HG03175 (cell line): Measurements from ENCODE around the gene SNRNP25.
A peak's percentile ranks its signal among the peaks of the same experiment; 100 is the strongest.
"Not testable (repeated sequence)": the region's sequence is repeated elsewhere in the genome, so short reads cannot be mapped to it uniquely, and the experiment has no call there.

ENCODE experiments used
- ATAC-seq: cut with Tn5 transposase; IDR thresholded peaks from one replicate; pipeline ENCODE4 v1.9.1; 2021; ENCODE audit warnings: mild to moderate bottlenecking, moderate library complexity; ENCODE audit not compliant: unreplicated experiment

Gene SNRNP25

DNA sequence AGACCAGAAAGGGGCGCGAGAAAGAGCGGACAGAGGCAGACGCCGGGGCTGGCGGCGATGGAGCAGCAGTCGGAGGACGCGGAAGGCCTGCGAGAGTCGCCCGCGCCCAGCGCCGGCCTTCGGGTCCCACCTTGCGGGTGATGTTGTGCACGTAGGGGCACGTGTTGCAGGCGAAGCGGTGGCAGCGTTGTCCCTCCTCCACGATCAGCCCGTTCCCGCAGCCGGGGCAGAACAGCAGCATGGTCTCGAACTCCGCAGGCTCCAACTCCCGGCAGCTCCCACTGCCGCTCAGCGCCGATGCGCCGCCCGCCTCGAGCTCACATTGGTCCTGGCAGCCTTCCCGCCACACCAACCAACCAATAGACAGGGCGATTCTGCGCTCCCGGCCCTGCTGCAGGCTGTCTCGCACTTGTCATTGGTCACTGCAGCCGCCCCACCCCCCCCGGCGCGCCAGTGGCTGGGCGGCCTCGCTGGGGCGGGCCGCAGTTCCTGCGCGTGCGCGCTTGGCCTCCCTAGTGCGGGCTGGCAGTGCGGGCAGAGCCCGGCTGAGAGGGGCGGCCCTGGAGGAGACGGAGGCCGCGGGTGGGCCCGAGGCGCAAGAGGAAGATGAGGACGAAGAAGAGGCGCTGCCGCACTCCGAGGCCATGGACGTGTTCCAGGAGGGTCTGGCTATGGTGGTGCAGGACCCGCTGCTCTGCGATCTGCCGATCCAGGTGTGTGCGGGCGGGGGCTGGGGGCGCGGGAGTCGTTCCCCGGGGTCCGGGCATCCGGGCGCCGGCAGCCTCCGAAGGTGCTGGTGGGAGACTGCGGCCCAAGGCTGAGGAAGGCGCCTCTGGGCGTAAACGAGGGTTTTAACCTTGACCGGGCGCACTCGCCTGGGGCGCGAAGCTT lies at the start of gene SNRNP25, which contains the start of gene POLR3K:
TSS of gene SNRNP25 (plus strand) at position 483 of the 891 bp plus-strand sequence. CDS start at position 672, 189 bp downstream.
TSS of gene POLR3K (minus strand) at position 263 of the 891 bp plus-strand sequence. CDS start at position 241, 22 bp downstream.
- ATAC-seq, result peak; percentile 91

- ATAC-seq, result no peak
These were observed 43.5 kb upstream of the SNRNP25 start for GRCh38 chr16:9903-10665.

GRCh38 chr16:10772-11171 lies 42.9 kb upstream of the SNRNP25 start:
- ATAC-seq, result not testable (repeated sequence)

- not testable (repeated sequence) for ATAC-seq
These were observed 36.4 kb upstream of the SNRNP25 start for GRCh38 chr16:17062-17765.

- not testable (repeated sequence) for ATAC-seq
These were observed 32.7 kb upstream of the SNRNP25 start for GRCh38 chr16:20886-21285.

- ATAC-seq, result not testable (repeated sequence)
These were observed 29.5 kb upstream of the SNRNP25 start for GRCh38 chr16:24151-24550.

DNA sequence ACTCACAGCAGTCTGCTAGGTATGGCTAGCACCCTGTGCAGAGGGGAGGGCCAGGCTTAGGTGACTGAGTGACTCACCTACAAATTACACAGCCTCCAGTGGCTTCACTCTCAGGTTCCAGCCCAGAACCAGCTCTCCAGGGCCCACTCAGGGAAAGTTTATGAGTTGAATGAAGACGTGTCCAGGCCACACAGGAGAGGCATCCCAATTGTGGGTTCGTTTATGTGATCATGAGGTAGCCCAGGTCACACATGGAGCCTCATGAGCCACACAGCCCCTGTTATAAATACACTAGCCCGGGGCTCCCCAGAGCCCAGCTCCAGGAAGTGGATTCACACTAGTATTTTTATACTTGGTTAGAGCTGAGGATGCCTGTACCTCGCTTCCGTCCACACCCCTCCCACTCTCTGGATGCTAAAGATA lies 27.7 kb upstream of the SNRNP25 start:
- peak; percentile 68 for ATAC-seq

DNA sequence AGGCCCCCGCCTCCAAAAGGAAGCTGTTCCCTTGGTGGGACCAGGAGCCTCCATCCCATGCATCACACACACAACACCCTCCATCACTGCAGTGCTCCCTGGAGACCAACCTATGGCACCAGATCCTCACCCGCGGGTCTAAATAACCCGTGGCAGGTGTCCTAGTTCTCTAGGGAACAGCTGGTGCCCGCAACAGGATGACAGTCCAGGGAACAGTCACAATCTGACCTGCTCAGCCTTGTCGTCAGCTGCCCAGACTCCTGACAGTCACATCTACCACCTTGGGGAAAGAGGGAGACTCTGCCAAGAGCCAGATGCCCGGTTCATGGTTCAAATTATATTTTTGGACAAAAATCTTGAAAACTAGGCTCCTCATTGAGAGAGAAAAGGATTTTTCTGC lies 23.0 kb upstream of the SNRNP25 start:
- ATAC-seq, result not testable (repeated sequence)

DNA sequence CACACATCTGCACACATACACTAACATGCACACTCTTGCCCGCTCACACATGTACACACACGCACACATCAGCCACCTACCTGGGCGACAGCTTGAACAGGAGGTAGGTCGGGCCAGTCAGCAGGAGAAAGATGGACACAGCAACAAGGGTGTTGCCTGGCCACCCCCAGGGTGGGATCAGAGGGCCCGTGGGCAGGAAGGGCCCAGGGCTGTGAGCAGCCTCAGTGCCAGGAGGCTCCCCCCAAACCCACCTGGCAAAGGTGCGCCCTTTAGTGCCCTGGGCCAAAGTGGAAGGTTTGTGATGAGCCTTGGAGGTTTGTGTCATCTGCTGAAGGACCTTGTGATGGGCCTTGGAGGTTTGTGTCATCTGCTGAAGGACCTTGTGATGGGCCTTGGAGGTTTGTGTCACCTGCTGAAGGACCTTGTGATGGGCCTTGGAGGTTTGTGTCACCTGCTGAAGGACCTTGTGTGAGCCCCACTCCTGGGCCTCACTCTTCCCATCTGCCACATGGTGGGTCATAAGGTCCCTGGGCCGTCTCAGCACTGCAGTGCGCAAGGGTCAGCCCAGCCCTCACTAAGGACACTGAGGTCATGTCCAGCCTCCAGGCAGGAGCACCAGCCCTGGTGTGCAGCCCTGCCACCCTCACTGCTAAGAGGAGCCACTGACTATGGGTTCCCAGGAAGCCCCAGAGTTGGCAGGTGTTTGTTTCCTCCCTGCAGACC lies 20.3 kb upstream of the SNRNP25 start:
- not testable (repeated sequence) for ATAC-seq

DNA sequence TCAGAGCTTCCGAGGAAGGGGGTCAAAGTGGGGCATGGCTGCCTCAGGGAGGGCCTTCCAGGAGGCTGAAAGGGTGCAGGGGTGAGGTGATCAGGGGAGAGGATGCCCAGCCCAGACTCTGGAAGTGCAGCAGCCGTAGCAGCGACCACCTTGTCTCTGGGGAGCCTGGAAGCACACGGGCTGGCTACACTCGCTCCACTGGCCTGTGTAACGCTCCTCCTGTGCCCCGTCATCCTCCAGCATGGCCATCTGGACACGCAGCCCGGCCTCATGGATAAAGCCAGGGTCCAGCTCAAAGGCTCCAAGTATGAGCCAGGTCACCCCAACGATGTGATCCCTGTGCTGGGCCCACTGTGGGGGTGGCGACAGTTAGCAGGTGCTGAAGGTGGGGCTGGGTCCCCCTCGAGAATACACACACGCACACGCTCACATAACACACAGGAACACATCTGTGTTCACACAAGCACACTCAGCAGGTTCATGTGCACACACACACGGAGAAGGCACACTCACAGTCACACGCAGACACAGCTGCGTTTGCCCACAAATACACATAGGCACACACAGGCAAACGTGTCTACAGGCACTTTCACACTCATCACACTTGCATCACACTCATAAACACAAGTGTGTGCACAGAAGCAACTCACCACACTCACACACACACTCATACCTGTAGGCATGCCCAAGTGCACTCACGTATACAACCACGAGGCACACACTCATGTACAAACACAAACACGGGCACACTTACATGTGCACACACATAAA lies 19.6 kb upstream of the SNRNP25 start:
- ATAC-seq, result no peak

DNA sequence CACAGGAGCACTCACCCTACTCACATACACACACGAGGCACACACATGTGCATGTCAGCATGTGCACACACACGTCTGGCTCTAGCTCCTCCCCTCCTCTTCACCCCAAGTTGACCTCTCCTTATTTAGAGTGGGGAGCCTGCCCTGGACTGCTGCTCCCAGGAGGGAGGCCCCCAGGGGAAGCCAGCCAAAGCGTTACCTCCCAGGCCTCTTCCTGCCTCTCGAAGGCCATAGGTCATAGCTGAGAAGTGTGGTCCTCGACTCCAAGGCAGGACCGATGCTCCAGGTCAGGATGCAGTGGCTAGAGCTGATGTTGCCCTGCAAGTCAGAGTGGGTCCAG lies 19.0 kb upstream of the SNRNP25 start:
- no peak for ATAC-seq

DNA sequence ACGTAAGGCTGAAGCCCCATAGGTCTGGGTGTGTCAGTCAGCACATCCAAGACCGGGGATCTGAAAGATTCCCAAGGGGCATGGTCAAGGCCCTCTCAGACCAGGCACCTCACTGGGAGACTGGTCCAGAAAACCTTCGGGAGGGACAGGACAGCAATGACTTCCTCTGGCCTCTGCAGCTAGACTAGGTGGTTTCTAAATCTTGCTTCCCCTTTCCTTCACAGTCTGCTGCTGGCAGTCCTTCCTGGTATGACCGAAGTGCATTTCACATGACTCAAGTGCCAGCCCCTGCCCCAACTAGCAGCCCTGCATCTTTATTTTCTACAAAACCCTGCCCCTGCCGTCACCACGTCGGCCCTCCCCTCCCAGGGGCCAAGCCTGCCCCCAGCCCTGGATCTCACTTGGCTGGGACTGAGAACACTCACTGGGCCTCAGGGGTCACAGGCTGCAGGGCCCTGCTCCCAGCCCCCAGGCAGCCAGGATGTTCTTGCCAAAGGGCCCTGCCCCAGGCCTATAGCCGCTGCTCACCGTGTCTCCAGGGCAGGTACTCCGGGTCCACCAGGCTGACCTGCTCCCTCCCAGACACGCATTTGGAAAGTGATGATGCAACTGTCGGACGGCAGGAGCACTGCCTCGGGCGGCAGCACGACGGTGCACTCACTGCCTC lies 18.5 kb upstream of the SNRNP25 start:
- ATAC-seq, result peak; percentile 38

DNA sequence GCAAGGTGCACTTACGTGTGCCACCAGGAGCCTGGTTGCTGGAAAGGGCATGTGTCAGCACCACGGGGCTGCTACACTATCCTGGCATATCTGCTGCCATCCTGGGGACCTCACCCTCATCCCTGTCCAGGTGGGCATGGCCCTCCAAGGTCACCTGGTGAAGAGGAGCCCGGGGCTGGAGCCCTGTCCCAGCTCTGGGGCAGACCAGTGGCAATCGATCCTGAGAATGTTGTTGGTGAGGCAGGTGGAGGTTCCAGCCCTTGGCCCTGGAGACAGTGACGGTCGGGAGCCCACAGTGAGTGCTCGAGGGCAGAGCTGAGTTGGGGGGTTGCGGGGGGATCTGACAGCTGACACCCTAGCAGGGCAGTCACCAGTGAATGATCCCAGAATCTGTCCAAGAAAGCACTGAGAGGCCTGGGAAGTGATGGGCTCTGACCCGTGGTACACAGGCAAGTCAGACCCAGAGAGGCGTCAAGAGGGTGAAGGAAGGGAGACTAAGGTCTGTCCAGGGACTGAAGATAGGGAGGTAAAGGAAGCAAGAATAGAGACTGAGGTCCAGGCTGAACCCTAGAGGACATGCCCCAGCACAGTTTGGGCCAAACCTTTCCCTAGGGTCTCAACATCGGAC lies 17.8 kb upstream of the SNRNP25 start:
- ATAC-seq, result no peak

DNA sequence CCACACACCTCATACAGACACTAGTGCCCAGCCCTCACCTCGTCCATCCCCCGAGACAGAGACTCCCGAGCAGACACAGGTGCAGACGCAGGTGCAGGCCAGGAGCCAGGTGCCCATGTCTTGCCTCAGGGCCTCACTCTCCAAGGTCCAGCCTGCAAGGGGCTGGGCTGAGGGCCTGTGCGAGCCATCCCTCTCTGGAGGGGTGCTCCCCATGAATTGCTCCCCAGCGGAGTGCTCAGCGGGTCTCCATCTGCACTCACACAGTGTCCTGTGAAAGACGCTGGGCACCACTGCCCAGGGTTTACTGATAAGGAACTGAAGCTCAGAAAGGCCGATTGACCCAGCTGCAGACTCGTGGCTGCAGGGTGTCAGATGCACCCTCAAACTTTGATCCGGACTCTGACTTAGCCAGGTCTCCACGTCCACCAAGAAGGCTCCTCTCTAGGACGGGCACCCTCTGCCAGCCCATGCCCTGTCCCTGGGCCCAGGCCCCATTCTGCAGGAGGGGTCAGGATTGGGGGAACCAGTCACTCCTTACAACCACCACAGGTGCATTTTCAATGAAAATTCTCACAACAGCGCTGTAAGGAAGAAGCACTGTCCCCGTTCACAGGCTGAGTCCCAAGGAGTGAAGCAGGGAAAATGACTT lies 17.2 kb upstream of the SNRNP25 start:
- no peak for ATAC-seq

DNA sequence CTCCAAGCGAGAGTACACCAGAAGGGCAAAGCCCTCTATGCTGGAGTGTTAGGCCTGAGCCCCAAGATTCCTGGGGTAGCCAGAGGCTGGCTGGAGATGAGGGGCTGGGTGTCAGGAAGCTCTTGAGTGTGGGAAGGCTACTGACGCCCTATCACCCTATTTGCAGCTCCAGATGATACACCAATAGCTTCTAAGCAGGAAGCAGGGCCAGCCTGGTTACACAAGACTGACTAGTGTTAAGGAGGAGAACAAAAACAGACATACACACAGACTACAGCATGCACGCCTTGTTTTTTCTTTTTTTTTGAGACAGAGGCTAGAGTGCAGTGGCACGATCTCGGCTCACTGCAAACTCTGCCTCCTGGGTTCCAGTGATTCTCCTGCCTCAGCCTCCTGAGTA lies 16.1 kb upstream of the SNRNP25 start:
- no peak for ATAC-seq

DNA sequence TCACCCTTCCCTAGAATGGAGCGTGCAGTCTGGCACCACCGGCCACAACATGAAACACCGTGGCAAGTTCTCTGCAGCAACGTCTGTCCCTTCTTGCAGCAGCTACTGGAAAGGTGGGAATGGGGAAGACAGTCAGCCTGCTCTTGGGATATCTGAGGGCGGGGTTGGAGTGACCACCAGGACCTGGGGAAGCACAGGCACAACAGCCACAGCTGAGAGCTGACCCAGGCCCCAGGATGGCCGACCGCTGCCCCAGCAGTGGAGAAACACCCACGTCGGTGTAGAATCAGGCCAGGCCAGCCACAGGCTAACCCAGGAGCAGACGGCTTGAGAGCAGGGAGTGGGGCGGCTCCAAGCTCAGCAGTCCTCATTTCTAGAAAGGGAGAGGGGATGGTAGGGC lies 15.4 kb upstream of the SNRNP25 start:
- not testable (repeated sequence) for ATAC-seq

GRCh38 chr16:38941-39892 lies 14.4 kb upstream of the SNRNP25 start:
- ATAC-seq, result peak; percentile 87
